Stimulated activated CD4-positive, alpha-beta T cell treated with anti-CD3 and anti-CD28 coated beads, Interleukin-1b, Interleukin-23, amount 100 ng/mL, for 48 hours (primary cell): ENCODE measurements around the gene KCNK10.

ENCODE experiments used
- DNase-seq: peaks from one replicate; pipeline ENCODE4 v3.0.0-alpha.2; 2020

The KCNK10 gene

GRCh38 chr14:88321692-88322503 is 1.2 kb downstream of the KCNK10 start:
- DNase-seq, result no peak

GRCh38 chr14:88318406-88318805 is 4.7 kb downstream of the KCNK10 start:
- no peak for DNase-seq

- no peak for DNase-seq
Observed at GRCh38 chr14:88316521-88316920, 6.5 kb downstream of the KCNK10 start.

GRCh38 chr14:88312257-88312656 is 10.8 kb downstream of the KCNK10 start:
- DNase-seq, result no peak

- DNase-seq, result no peak
Observed at GRCh38 chr14:88311780-88312179, 11.3 kb downstream of the KCNK10 start.

- DNase-seq, result no peak
Observed at GRCh38 chr14:88310449-88310848, 12.6 kb downstream of the KCNK10 start.

- DNase-seq, result no peak
Observed at GRCh38 chr14:88310021-88310420, 13.0 kb downstream of the KCNK10 start.

GRCh38 chr14:88305528-88306322 is 17.3 kb downstream of the KCNK10 start:
- no peak for DNase-seq

- DNase-seq, result no peak
Observed at GRCh38 chr14:88303041-88303440, 20.0 kb downstream of the KCNK10 start.

- no peak for DNase-seq
Observed at GRCh38 chr14:88301381-88301780, 21.7 kb downstream of the KCNK10 start.

GRCh38 chr14:88300817-88301216 is 22.3 kb downstream of the KCNK10 start:
- DNase-seq, result no peak

GRCh38 chr14:88299865-88300530 is 23.1 kb downstream of the KCNK10 start:
- no peak for DNase-seq

- no peak for DNase-seq
Observed at GRCh38 chr14:88297306-88297705, 25.8 kb downstream of the KCNK10 start.

- no peak for DNase-seq
Observed at GRCh38 chr14:88296351-88296750, 26.7 kb downstream of the KCNK10 start.

GRCh38 chr14:88289996-88290395 is 33.1 kb downstream of the KCNK10 start:
- no peak for DNase-seq

- no peak for DNase-seq
Observed at GRCh38 chr14:88289234-88289633, 33.8 kb downstream of the KCNK10 start.

GRCh38 chr14:88286309-88286708 is 36.8 kb downstream of the KCNK10 start:
- no peak for DNase-seq

- DNase-seq, result no peak
Observed at GRCh38 chr14:88281447-88281846, 41.6 kb downstream of the KCNK10 start.

- DNase-seq, result no peak
Observed at GRCh38 chr14:88276923-88277596, 46.0 kb downstream of the KCNK10 start.

GRCh38 chr14:88272390-88273269 is 50.4 kb downstream of the KCNK10 start:
- DNase-seq, result no peak

- no peak for DNase-seq
Observed at GRCh38 chr14:88271205-88271604, 51.9 kb downstream of the KCNK10 start.

GRCh38 chr14:88270776-88271175 is 52.3 kb downstream of the KCNK10 start:
- no peak for DNase-seq
